SK-N-SH (cell line): Measurements from ENCODE around the gene PIK3CA. TPM values are rescaled to one million over a fixed set of nuclear protein-coding genes. Genes with fewer than 3 reads are reported as not detected.

Experiments used
- CTCF ChIA-PET: fragments of 300-600, 350-600 bp; formaldehyde crosslinking; extraction: SDS; loops from one replicate; lab custom pipeline; 2021; lab: Yijun Ruan, JAX
- POLR2A ChIA-PET: fragments of 350-600 bp; sonication (Branson Sonifier 250); formaldehyde crosslinking; extraction: SDS; loops from one replicate; lab custom pipeline; 2020; ENCODE audit warnings: antibody characterized with exemption, inconsistent platforms; lab: Yijun Ruan, JAX
- DNase-seq: peaks from one replicate; pipeline ENCODE4 v3.0.0; 2012
- H2AFZ ChIP-seq: fragments of 200-600 bp; sonication (generic); 2 replicates; pipeline ENCODE4 v1.8.1; 2016; ENCODE audit warnings: antibody characterized with exemption, mild to moderate bottlenecking, low read depth
- H3F3A ChIP-seq: fragments of 200-600 bp; sonication (generic); replicated peaks from 2 replicates; pipeline ENCODE3; 2016; ENCODE audit warnings: antibody characterized with exemption, mild to moderate bottlenecking; ENCODE audit not compliant: insufficient read depth
- H3K27ac ChIP-seq, 2 experiments: fragments of 200-500 bp in 1 of 2; fragments of 200-600 bp in 1 of 2; sonication (Bioruptor generic) in 1 of 2; sonication (generic), shearing (Covaris generic) in 1 of 2; 2 replicates each; pipeline versions ENCODE4 v1.5.1 to v1.6.1; 2014 to 2016; ENCODE audit warnings: low read depth in 2 of 2, inconsistent platforms in 1 of 2, low read length in 1 of 2, mild to moderate bottlenecking in 1 of 2, mixed read lengths in 1 of 2
- H3K27me3 ChIP-seq: fragments of 200-600 bp; sonication (generic), shearing (Covaris generic); 2 replicates; pipeline ENCODE4 v1.6.1; 2016; ENCODE audit warnings: mixed run types; ENCODE audit not compliant: insufficient read depth
- H3K36me3 ChIP-seq, 2 experiments: fragments of 200-500 bp in 1 of 2; fragments of 200-600 bp in 1 of 2; sonication (Bioruptor generic) in 1 of 2; sonication (generic) in 1 of 2; replicated peaks in 1 of 2; 2 replicates each; pipeline versions ENCODE3 to v1.5.1; 2014 to 2016; ENCODE audit warnings: low read length in 1 of 2, mild to moderate bottlenecking in 1 of 2; ENCODE audit not compliant: insufficient read depth in 2 of 2, control insufficient read depth in 1 of 2
- H3K4me1 ChIP-seq, 2 experiments: fragments of 200-500 bp in 1 of 2; fragments of 200-600 bp in 1 of 2; sonication (Bioruptor generic) in 1 of 2; sonication (generic), shearing (Covaris generic) in 1 of 2; 2 replicates each; pipeline versions ENCODE4 v1.5.1 to v1.6.1; 2014 to 2016; ENCODE audit warnings: low read depth in 1 of 2, low read length in 1 of 2, mixed run types in 1 of 2; ENCODE audit not compliant: insufficient read depth in 2 of 2, control insufficient read depth in 1 of 2
- H3K4me2 ChIP-seq: fragments of 200-600 bp; sonication (generic), shearing (Covaris generic); 2 replicates; pipeline ENCODE4 v1.6.1; 2017; ENCODE audit warnings: mixed run types
- H3K4me3 ChIP-seq, 2 experiments: fragments of 200-500 bp in 1 of 2; fragments of 200-600 bp in 1 of 2; sonication (Bioruptor generic) in 1 of 2; sonication (generic), shearing (Covaris generic) in 1 of 2; 2 replicates each; pipeline versions ENCODE4 v1.5.1 to v1.8.1; 2014 to 2016; ENCODE audit warnings: low read depth in 2 of 2, inconsistent platforms in 1 of 2, low read length in 1 of 2, mild to moderate bottlenecking in 1 of 2, mixed read lengths in 1 of 2, moderate library complexity in 1 of 2
- H3K79me2 ChIP-seq: fragments of 200-600 bp; sonication (generic); 2 replicates; pipeline ENCODE4 v1.8.1; 2017; ENCODE audit warnings: mild to moderate bottlenecking; ENCODE audit not compliant: insufficient read depth
- H3K9ac ChIP-seq: fragments of 200-600 bp; sonication (generic); 2 replicates; pipeline ENCODE4 v1.6.1; 2017; ENCODE audit warnings: mixed run types
- H3K9me2 ChIP-seq: fragments of 200-600 bp; sonication (generic); 2 replicates; pipeline ENCODE4 v1.6.1; 2017; ENCODE audit warnings: mixed run types
- H3K9me3 ChIP-seq: fragments of 200-600 bp; sonication (generic); 2 replicates; pipeline ENCODE4 v1.6.1; 2017; ENCODE audit warnings: mixed run types, mild to moderate bottlenecking, moderate library complexity
- H4K20me1 ChIP-seq: fragments of 200-600 bp; sonication (generic); 2 replicates; pipeline ENCODE4 v1.6.1; 2017; ENCODE audit warnings: mild to moderate bottlenecking, mixed run types; ENCODE audit not compliant: insufficient read depth
- FOSL2 ChIP-seq: IDR thresholded peaks from 2 replicates; pipeline ENCODE4 v1.4.0; 2012; ENCODE audit warnings: low read depth, mild to moderate bottlenecking, moderate library complexity, borderline replicate concordance
- GABPA ChIP-seq: IDR thresholded peaks from 2 replicates; pipeline ENCODE4 v1.4.0; 2012; ENCODE audit warnings: low read depth, mild to moderate bottlenecking
- RAD21 ChIP-seq: IDR thresholded peaks from 2 replicates; pipeline ENCODE4 v1.6.1; 2012; ENCODE audit warnings: mild to moderate bottlenecking, low read length
- RCOR1 ChIP-seq: fragments of 150-350 bp; IDR thresholded peaks from 2 replicates; pipeline ENCODE4 v1.6.1; 2017; ENCODE audit warnings: antibody characterized with exemption, low read length
- SMC3 ChIP-seq: IDR thresholded peaks from 2 replicates; pipeline ENCODE4 v1.6.1; 2012; ENCODE audit warnings: low read depth, low read length, improper control_type of control experiment
- TAF1 ChIP-seq: IDR thresholded peaks from 2 replicates; pipeline ENCODE4 v1.6.1; 2012; ENCODE audit warnings: low read depth, mild to moderate bottlenecking, low read length, moderate library complexity, borderline replicate concordance
- TCF12 ChIP-seq: IDR thresholded peaks from 2 replicates; pipeline ENCODE4 v1.4.0; 2012
- TEAD4 ChIP-seq: IDR thresholded peaks from 2 replicates; pipeline ENCODE4 v1.4.0; 2012; ENCODE audit warnings: mild to moderate bottlenecking, borderline replicate concordance; ENCODE audit not compliant: insufficient read depth
- WGBS: methylation state at CpG from one replicate; pipeline ENCODE4 v1.1.6; 2017; ENCODE audit warnings: low lambda C conversion rate; 5-methylcytosine and 5-hydroxymethylcytosine counted together
- polyA plus RNA-seq, 3 experiments: library from polyadenylated mRNA; depleted of rRNA; stranded (reverse); fragments of >200 nt; gene quantifications; 2 replicates each; pipeline ENCODE4 v1.2.3, GENCODE V29; 2012
- TF ChIP-seq, protein P1 (sequence below): fragments of 150-350 bp; IDR thresholded peaks from 2 replicates; pipeline ENCODE4 v1.6.1; 2017; ENCODE audit warnings: antibody characterized with exemption, low read length, low read depth, borderline replicate concordance
- TF ChIP-seq, protein P2 (sequence below): IDR thresholded peaks from 2 replicates; pipeline ENCODE4 v1.6.1; 2012; ENCODE audit warnings: mild to moderate bottlenecking, low read depth, low read length, moderate library complexity
- TF ChIP-seq, protein P3 (sequence below): IDR thresholded peaks from 2 replicates; pipeline ENCODE4 v1.4.0; 2012; ENCODE audit warnings: low read depth, borderline replicate concordance
- TF ChIP-seq, protein P4 (sequence below): IDR thresholded peaks from 2 replicates; pipeline ENCODE4 v1.4.0; 2012; ENCODE audit warnings: low read depth
- TF ChIP-seq, protein P5 (sequence below): fragments of 200-600 bp; sonication (generic); IDR thresholded peaks from 2 replicates; pipeline ENCODE4 v1.6.1; 2017; ENCODE audit warnings: antibody characterized with exemption, mild to moderate bottlenecking, moderate library complexity
- TF ChIP-seq, protein P6 (sequence below): IDR thresholded peaks from 2 replicates; pipeline ENCODE4; 2012
- TF ChIP-seq, protein P7 (sequence below): IDR thresholded peaks from 2 replicates; pipeline ENCODE4 v1.4.0; 2012; ENCODE audit warnings: low read depth, borderline replicate concordance
- TF ChIP-seq, protein P8 (sequence below): fragments of 150-350 bp; IDR thresholded peaks from 2 replicates; pipeline ENCODE4 v1.6.1; 2016; ENCODE audit warnings: mild to moderate bottlenecking, low read depth, low read length

The PIK3CA gene
- polyA plus RNA-seq, 1 of the 3 experiments (the other 2 are of a cell fraction), result 3.2 TPM

DNA sequence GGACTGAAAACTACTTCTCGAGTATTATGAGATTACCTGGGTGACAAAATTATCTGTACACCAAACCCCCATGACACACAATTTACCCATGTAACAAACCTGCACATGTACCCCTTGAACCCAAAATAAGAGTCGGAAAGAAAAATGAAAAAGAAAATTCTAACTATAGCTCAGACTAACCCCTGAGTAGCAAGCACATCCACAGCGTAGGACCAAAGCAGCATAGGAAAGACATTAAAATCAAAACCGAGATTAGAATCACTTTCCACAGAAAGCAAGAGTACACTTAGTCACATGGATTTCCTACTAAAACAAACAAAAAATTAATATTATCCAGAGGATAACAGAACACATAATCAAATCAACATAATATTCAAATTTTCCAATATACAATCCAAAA is 6.3 kb upstream of the PIK3CA start:
- H4K20me1 ChIP-seq, result no peaks in the 10 kb centered on the region
- POLR2A ChIA-PET, result no interaction called here

More for the DNA sequence above, 6.3 kb upstream of the PIK3CA start:
- no peaks in the 10 kb centered on the region for H3K36me3 ChIP-seq
- peaks cover 5% of the 10 kb centered on the region for H3F3A ChIP-seq
- H3K4me2 ChIP-seq, result no peak overlapping the region
- H3K4me1 ChIP-seq, result no peaks in the 10 kb centered on the region
- TF ChIP-seq, protein P1, sequence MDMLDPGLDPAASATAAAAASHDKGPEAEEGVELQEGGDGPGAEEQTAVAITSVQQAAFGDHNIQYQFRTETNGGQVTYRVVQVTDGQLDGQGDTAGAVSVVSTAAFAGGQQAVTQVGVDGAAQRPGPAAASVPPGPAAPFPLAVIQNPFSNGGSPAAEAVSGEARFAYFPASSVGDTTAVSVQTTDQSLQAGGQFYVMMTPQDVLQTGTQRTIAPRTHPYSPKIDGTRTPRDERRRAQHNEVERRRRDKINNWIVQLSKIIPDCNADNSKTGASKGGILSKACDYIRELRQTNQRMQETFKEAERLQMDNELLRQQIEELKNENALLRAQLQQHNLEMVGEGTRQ, result no peak
- TF ChIP-seq RCOR1 (no peak), TAF1 (no peak), SMC3 (no peak), RAD21 (no peak), TCF12 (no peak), GABPA (no peak), FOSL2 (no peak), TEAD4 (no peak)
- TF ChIP-seq, protein P2, sequence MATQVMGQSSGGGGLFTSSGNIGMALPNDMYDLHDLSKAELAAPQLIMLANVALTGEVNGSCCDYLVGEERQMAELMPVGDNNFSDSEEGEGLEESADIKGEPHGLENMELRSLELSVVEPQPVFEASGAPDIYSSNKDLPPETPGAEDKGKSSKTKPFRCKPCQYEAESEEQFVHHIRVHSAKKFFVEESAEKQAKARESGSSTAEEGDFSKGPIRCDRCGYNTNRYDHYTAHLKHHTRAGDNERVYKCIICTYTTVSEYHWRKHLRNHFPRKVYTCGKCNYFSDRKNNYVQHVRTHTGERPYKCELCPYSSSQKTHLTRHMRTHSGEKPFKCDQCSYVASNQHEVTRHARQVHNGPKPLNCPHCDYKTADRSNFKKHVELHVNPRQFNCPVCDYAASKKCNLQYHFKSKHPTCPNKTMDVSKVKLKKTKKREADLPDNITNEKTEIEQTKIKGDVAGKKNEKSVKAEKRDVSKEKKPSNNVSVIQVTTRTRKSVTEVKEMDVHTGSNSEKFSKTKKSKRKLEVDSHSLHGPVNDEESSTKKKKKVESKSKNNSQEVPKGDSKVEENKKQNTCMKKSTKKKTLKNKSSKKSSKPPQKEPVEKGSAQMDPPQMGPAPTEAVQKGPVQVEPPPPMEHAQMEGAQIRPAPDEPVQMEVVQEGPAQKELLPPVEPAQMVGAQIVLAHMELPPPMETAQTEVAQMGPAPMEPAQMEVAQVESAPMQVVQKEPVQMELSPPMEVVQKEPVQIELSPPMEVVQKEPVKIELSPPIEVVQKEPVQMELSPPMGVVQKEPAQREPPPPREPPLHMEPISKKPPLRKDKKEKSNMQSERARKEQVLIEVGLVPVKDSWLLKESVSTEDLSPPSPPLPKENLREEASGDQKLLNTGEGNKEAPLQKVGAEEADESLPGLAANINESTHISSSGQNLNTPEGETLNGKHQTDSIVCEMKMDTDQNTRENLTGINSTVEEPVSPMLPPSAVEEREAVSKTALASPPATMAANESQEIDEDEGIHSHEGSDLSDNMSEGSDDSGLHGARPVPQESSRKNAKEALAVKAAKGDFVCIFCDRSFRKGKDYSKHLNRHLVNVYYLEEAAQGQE, result no peak
- TF ChIP-seq, protein P3, sequence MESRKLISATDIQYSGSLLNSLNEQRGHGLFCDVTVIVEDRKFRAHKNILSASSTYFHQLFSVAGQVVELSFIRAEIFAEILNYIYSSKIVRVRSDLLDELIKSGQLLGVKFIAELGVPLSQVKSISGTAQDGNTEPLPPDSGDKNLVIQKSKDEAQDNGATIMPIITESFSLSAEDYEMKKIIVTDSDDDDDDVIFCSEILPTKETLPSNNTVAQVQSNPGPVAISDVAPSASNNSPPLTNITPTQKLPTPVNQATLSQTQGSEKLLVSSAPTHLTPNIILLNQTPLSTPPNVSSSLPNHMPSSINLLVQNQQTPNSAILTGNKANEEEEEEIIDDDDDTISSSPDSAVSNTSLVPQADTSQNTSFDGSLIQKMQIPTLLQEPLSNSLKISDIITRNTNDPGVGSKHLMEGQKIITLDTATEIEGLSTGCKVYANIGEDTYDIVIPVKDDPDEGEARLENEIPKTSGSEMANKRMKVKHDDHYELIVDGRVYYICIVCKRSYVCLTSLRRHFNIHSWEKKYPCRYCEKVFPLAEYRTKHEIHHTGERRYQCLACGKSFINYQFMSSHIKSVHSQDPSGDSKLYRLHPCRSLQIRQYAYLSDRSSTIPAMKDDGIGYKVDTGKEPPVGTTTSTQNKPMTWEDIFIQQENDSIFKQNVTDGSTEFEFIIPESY, result no peak
- TF ChIP-seq, protein P4, sequence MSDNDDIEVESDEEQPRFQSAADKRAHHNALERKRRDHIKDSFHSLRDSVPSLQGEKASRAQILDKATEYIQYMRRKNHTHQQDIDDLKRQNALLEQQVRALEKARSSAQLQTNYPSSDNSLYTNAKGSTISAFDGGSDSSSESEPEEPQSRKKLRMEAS, result no peak
- TF ChIP-seq, protein P5, sequence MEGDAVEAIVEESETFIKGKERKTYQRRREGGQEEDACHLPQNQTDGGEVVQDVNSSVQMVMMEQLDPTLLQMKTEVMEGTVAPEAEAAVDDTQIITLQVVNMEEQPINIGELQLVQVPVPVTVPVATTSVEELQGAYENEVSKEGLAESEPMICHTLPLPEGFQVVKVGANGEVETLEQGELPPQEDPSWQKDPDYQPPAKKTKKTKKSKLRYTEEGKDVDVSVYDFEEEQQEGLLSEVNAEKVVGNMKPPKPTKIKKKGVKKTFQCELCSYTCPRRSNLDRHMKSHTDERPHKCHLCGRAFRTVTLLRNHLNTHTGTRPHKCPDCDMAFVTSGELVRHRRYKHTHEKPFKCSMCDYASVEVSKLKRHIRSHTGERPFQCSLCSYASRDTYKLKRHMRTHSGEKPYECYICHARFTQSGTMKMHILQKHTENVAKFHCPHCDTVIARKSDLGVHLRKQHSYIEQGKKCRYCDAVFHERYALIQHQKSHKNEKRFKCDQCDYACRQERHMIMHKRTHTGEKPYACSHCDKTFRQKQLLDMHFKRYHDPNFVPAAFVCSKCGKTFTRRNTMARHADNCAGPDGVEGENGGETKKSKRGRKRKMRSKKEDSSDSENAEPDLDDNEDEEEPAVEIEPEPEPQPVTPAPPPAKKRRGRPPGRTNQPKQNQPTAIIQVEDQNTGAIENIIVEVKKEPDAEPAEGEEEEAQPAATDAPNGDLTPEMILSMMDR, result no peak
- TF ChIP-seq, protein P6, sequence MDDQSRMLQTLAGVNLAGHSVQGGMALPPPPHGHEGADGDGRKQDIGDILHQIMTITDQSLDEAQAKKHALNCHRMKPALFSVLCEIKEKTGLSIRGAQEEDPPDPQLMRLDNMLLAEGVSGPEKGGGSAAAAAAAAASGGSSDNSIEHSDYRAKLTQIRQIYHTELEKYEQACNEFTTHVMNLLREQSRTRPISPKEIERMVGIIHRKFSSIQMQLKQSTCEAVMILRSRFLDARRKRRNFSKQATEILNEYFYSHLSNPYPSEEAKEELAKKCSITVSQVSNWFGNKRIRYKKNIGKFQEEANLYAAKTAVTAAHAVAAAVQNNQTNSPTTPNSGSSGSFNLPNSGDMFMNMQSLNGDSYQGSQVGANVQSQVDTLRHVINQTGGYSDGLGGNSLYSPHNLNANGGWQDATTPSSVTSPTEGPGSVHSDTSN, result no peak
- TF ChIP-seq, protein P7, sequence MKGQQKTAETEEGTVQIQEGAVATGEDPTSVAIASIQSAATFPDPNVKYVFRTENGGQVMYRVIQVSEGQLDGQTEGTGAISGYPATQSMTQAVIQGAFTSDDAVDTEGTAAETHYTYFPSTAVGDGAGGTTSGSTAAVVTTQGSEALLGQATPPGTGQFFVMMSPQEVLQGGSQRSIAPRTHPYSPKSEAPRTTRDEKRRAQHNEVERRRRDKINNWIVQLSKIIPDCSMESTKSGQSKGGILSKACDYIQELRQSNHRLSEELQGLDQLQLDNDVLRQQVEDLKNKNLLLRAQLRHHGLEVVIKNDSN, result no peak
- TF ChIP-seq, protein P8, sequence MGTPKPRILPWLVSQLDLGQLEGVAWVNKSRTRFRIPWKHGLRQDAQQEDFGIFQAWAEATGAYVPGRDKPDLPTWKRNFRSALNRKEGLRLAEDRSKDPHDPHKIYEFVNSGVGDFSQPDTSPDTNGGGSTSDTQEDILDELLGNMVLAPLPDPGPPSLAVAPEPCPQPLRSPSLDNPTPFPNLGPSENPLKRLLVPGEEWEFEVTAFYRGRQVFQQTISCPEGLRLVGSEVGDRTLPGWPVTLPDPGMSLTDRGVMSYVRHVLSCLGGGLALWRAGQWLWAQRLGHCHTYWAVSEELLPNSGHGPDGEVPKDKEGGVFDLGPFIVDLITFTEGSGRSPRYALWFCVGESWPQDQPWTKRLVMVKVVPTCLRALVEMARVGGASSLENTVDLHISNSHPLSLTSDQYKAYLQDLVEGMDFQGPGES, result no peak
- CTCF ChIA-PET, result interaction anchor here (1.0 to 2.0 kb wide), 3 partner anchors 174 to 180 kb away, joined by 3 to 5 read pairs (median 4); no protein-coding TSS in a partner anchor
- no peak overlapping the region for H3K9ac ChIP-seq
- no peak for DNase-seq
- WGBS, result 71% methylated on average over 4 of the region's 4 CpGs
- H3K9me2 ChIP-seq, result peaks cover 2% of the 10 kb centered on the region; the same call in 1 of the 2 replicates
- H3K27me3 ChIP-seq, result no peaks in the 10 kb centered on the region
- H3K27ac ChIP-seq, result no peak overlapping the region
- H3K9me3 ChIP-seq, result no peaks in the 10 kb centered on the region
- H3K4me3 ChIP-seq, result no peak overlapping the region
- H2AFZ ChIP-seq, result no peak overlapping the region
- no peaks in the 10 kb centered on the region for H3K79me2 ChIP-seq
